Measurements from ENCODE around the gene DMXL1. TPM values are rescaled to one million over a fixed set of nuclear protein-coding genes. Genes with fewer than 3 reads are reported as not detected.
"Not testable (repeated sequence)": the region's sequence is repeated elsewhere in the genome, so short reads cannot be mapped to it uniquely, and the experiment has no call there.

Gene DMXL1
- total RNA-seq, 2 experiments from 2014 or later, result 23.5 to 31.1 TPM

- H3K27ac Mint-ChIP-seq, result peak overlapping the region; percentile 96
- peak overlapping the region; percentile 92 for H3K4me3 Mint-ChIP-seq
- DNase-seq (no peak), ATAC-seq (peak; percentile 65)
- H3K9me3 Mint-ChIP-seq (ENCODE audit: low read depth), result no peaks in the 10 kb centered on the region
- intact Hi-C loops (cut with DNase I, micrococcal nuclease), result loop anchor here (1.0 to 5.0 kb wide), 7 partner anchors 34 to 342 kb away; partner anchors contain the start of gene DTWD2 (in 1 of the 2)
- H3K4me1 Mint-ChIP-seq, result peaks cover 30% of the 10 kb centered on the region
- ChIA-PET POLR2A (interaction anchor here (0.6 to 1.7 kb wide), 11 partner anchors 11 to 327 kb away, joined by 3 to 6 read pairs (median 3); no protein-coding TSS in a partner anchor), CTCF (interaction anchor here (0.7 to 2.7 kb wide), 11 partner anchors 9 to 342 kb away, joined by 3 to 21 read pairs (median 3); partner anchors contain the start of gene DTWD2)
- peaks cover 6% of the 10 kb centered on the region for H3K36me3 Mint-ChIP-seq (ENCODE audit: low read depth)
- H3K27me3 Mint-ChIP-seq, result no peaks in the 10 kb centered on the region
Observed at GRCh38 chr5:119070578-119070827, 384 bp upstream of the DMXL1 start.

- Mint-ChIP-seq H3K4me3 (peak overlapping the region; percentile 92), H3K36me3 (ENCODE audit: low read depth) (peaks cover 6% of the 10 kb centered on the region), H3K27ac (peak overlapping the region; percentile 96), H3K4me1 (peaks cover 39% of the 10 kb centered on the region), H3K27me3 (no peaks in the 10 kb centered on the region), H3K9me3 (ENCODE audit: low read depth) (no peaks in the 10 kb centered on the region)
- ATAC-seq, result no peak
- CTCF ChIA-PET, result interaction anchor here (0.6 to 2.7 kb wide), 7 partner anchors 11 to 341 kb away, joined by 3 to 21 read pairs (median 3); partner anchors contain the start of gene DTWD2
- intact Hi-C loops (cut with DNase I, micrococcal nuclease), result loop anchor here (1.0 to 5.0 kb wide), 9 partner anchors 8 to 381 kb away; partner anchors contain the start of genes DTWD2 (in 2 of the 2) and HSD17B4 (in 1 of the 2)
- no peak for DNase-seq
- POLR2A ChIA-PET, result interaction anchor here (1.0 to 1.7 kb wide), 5 partner anchors 168 to 326 kb away, joined by 3 to 6 read pairs (median 5); no protein-coding TSS in a partner anchor
Observed at GRCh38 chr5:119071561-119071995, 691 bp downstream of the DMXL1 start.

- Mint-ChIP-seq H3K4me1 (peaks cover 42% of the 10 kb centered on the region), H3K4me3 (peak overlapping the region; percentile 92), H3K27ac (peak overlapping the region; percentile 58), H3K9me3 (ENCODE audit: low read depth) (no peaks in the 10 kb centered on the region), H3K36me3 (ENCODE audit: low read depth) (peaks cover 6% of the 10 kb centered on the region), H3K27me3 (no peaks in the 10 kb centered on the region)
- CTCF ChIA-PET, result interaction anchor here (1.0 to 1.2 kb wide), 2 partner anchors 24 to 83 kb away, joined by 3 to 4 read pairs; no protein-coding TSS in a partner anchor
- POLR2A ChIA-PET, result no interaction called here
- intact Hi-C loops (cut with DNase I, micrococcal nuclease), result loop anchor here in 1 of 2 experiments (5.0 kb wide), 1 partner anchor 340 kb away; no protein-coding TSS in a partner anchor
- no peak for ATAC-seq
- no peak for DNase-seq
Observed at GRCh38 chr5:119072496-119072895, 1.6 kb downstream of the DMXL1 start.

- Mint-ChIP-seq H3K4me3 (peak overlapping the region; percentile 24), H3K4me1 (peaks cover 53% of the 10 kb centered on the region), H3K27ac (peak overlapping the region; percentile 55)
- H3K36me3 Mint-ChIP-seq (ENCODE audit: low read depth); DNase-seq; ATAC-seq; POLR2A ChIA-PET; H3K27me3 Mint-ChIP-seq; H3K9me3 Mint-ChIP-seq (ENCODE audit: low read depth): not testable (repeated sequence)
- CTCF ChIA-PET, result interaction anchor here (1.0 kb wide), 1 partner anchor 85 kb away, joined by 4 read pairs; no protein-coding TSS in a partner anchor
- intact Hi-C loops (cut with DNase I, micrococcal nuclease), result loop anchor here in 1 of 2 experiments (5.0 kb wide), 1 partner anchor 338 kb away; no protein-coding TSS in a partner anchor
Observed at GRCh38 chr5:119073746-119074337, 3.0 kb downstream of the DMXL1 start.

- no peak for DNase-seq
- intact Hi-C loops (cut with DNase I, micrococcal nuclease), result loop anchor here in 1 of 2 experiments (5.0 kb wide), 1 partner anchor 338 kb away; no protein-coding TSS in a partner anchor
- CTCF ChIA-PET, result interaction anchor here (1.0 to 1.3 kb wide), 3 partner anchors 10 to 338 kb away, joined by 3 to 6 read pairs (median 4); partner anchors contain the start of gene DTWD2
- POLR2A ChIA-PET, result no interaction called here
- H3K9me3 Mint-ChIP-seq (ENCODE audit: low read depth), result no peaks in the 10 kb centered on the region
- peaks cover 58% of the 10 kb centered on the region for H3K4me1 Mint-ChIP-seq
- H3K27me3 Mint-ChIP-seq, result no peaks in the 10 kb centered on the region
- H3K4me3 Mint-ChIP-seq, result peak overlapping the region; percentile 24
- ATAC-seq, result no peak
- H3K27ac Mint-ChIP-seq, result peak overlapping the region; percentile 80
- peaks cover 6% of the 10 kb centered on the region for H3K36me3 Mint-ChIP-seq (ENCODE audit: low read depth)
Observed at GRCh38 chr5:119074419-119074818, 3.5 kb downstream of the DMXL1 start.

GRCh38 chr5:119075269-119075668, 4.4 kb downstream of the DMXL1 start:
- H3K9me3 Mint-ChIP-seq (ENCODE audit: low read depth); H3K27me3 Mint-ChIP-seq; H3K4me3 Mint-ChIP-seq; ATAC-seq; H3K36me3 Mint-ChIP-seq (ENCODE audit: low read depth); POLR2A ChIA-PET; H3K27ac Mint-ChIP-seq: not testable (repeated sequence)
- intact Hi-C loops (cut with DNase I, micrococcal nuclease), result loop anchor here in 1 of 2 experiments (5.0 kb wide), 1 partner anchor 267 kb away; no protein-coding TSS in a partner anchor
- DNase-seq, result peak; percentile 58
- H3K4me1 Mint-ChIP-seq, result peaks cover 66% of the 10 kb centered on the region
- CTCF ChIA-PET, result interaction anchor here (0.8 to 1.3 kb wide), 4 partner anchors 11 to 337 kb away, joined by 3 to 6 read pairs (median 4); partner anchors contain the start of gene DTWD2

- POLR2A ChIA-PET, result interaction anchor here (0.7 kb wide), 1 partner anchor 249 kb away, joined by 4 read pairs; no protein-coding TSS in a partner anchor
- H3K4me1 Mint-ChIP-seq, result peaks cover 72% of the 10 kb centered on the region
- H3K27me3 Mint-ChIP-seq, result no peaks in the 10 kb centered on the region
- DNase-seq, result no peak
- H3K27ac Mint-ChIP-seq, result no peak overlapping the region
- H3K9me3 Mint-ChIP-seq (ENCODE audit: low read depth), result no peaks in the 10 kb centered on the region
- intact Hi-C loops (cut with DNase I, micrococcal nuclease), result loop anchor here in 1 of 2 experiments (5.0 kb wide), 1 partner anchor 266 kb away; no protein-coding TSS in a partner anchor
- no peak overlapping the region for H3K4me3 Mint-ChIP-seq
- CTCF ChIA-PET, result interaction anchor here (0.6 to 0.8 kb wide), 4 partner anchors 51 to 388 kb away, joined by 3 to 5 read pairs (median 4); no protein-coding TSS in a partner anchor
- peaks cover 6% of the 10 kb centered on the region for H3K36me3 Mint-ChIP-seq (ENCODE audit: low read depth)
- no peak for ATAC-seq
Observed at GRCh38 chr5:119076080-119076479, 5.2 kb downstream of the DMXL1 start.

GRCh38 chr5:119077444-119077843, 6.6 kb downstream of the DMXL1 start:
- intact Hi-C loops (cut with DNase I, micrococcal nuclease), result loop anchor here in 1 of 2 experiments (5.0 kb wide), 1 partner anchor 265 kb away; no protein-coding TSS in a partner anchor
- POLR2A ChIA-PET, result no interaction called here
- H3K36me3 Mint-ChIP-seq (ENCODE audit: low read depth), result peaks cover 6% of the 10 kb centered on the region
- H3K9me3 Mint-ChIP-seq (ENCODE audit: low read depth), result no peaks in the 10 kb centered on the region
- H3K27me3 Mint-ChIP-seq, result no peaks in the 10 kb centered on the region
- H3K27ac Mint-ChIP-seq, result no peak overlapping the region
- CTCF ChIA-PET, result interaction anchor here (0.6 kb wide), 1 partner anchor 31 kb away, joined by 4 read pairs; no protein-coding TSS in a partner anchor
- no peak for ATAC-seq
- no peak overlapping the region for H3K4me3 Mint-ChIP-seq
- H3K4me1 Mint-ChIP-seq, result peaks cover 68% of the 10 kb centered on the region
- no peak for DNase-seq

- POLR2A ChIA-PET, result interaction anchor here (0.6 kb wide), 1 partner anchor 294 kb away, joined by 5 read pairs; no protein-coding TSS in a partner anchor
- peak overlapping the region; percentile 59 for H3K27ac Mint-ChIP-seq
- intact Hi-C loops (cut with DNase I, micrococcal nuclease), result loop anchor here (2.0 to 5.0 kb wide), 6 partner anchors 15 to 319 kb away; no protein-coding TSS in a partner anchor
Observed at GRCh38 chr5:119078071-119078846, 7.4 kb downstream of the DMXL1 start.

GRCh38 chr5:119078861-119079260, 8.0 kb downstream of the DMXL1 start:
- Mint-ChIP-seq H3K4me1 (peaks cover 56% of the 10 kb centered on the region), H3K4me3 (peak overlapping the region; percentile 33), H3K36me3 (ENCODE audit: low read depth) (peaks cover 11% of the 10 kb centered on the region), H3K27ac (peak overlapping the region; percentile 59), H3K9me3 (ENCODE audit: low read depth) (no peaks in the 10 kb centered on the region), H3K27me3 (no peaks in the 10 kb centered on the region)
- CTCF ChIA-PET, result interaction anchor here (0.7 to 1.3 kb wide), 5 partner anchors 15 to 370 kb away, joined by 3 to 4 read pairs (median 3); no protein-coding TSS in a partner anchor
- no peak for DNase-seq
- POLR2A ChIA-PET, result interaction anchor here (0.7 kb wide), 2 partner anchors 36 to 277 kb away, joined by 5 to 6 read pairs; partner anchors contain the start of gene TNFAIP8
- no peak for ATAC-seq
- intact Hi-C loops (cut with DNase I, micrococcal nuclease), result loop anchor here (1.0 to 5.0 kb wide), 10 partner anchors 8 to 318 kb away; partner anchors contain the start of gene DMXL1 (in 2 of the 2)

More at GRCh38 chr5:119078071-119078846, 7.4 kb downstream of the DMXL1 start:
- no peak overlapping the region for H3K4me3 Mint-ChIP-seq
- peaks cover 11% of the 10 kb centered on the region for H3K36me3 Mint-ChIP-seq (ENCODE audit: low read depth)
- H3K4me1 Mint-ChIP-seq, result peaks cover 60% of the 10 kb centered on the region
- no peak for ATAC-seq
- DNase-seq, result no peak
- H3K27me3 Mint-ChIP-seq, result no peaks in the 10 kb centered on the region
- CTCF ChIA-PET, result interaction anchor here (0.8 to 1.3 kb wide), 3 partner anchors 14 to 89 kb away, joined by 3 to 4 read pairs (median 3); no protein-coding TSS in a partner anchor
- no peaks in the 10 kb centered on the region for H3K9me3 Mint-ChIP-seq (ENCODE audit: low read depth)
